ENCODE measurements around the gene TNNI2. TPM values are rescaled to one million over a fixed set of nuclear protein-coding genes. Genes with fewer than 3 reads are reported as not detected.

The TNNI2 gene
- total and polyA plus RNA-seq, 2 donors (not counting 3 experiments of a cell fraction or from before 2014, with no cell fraction given): not detected

DNA sequence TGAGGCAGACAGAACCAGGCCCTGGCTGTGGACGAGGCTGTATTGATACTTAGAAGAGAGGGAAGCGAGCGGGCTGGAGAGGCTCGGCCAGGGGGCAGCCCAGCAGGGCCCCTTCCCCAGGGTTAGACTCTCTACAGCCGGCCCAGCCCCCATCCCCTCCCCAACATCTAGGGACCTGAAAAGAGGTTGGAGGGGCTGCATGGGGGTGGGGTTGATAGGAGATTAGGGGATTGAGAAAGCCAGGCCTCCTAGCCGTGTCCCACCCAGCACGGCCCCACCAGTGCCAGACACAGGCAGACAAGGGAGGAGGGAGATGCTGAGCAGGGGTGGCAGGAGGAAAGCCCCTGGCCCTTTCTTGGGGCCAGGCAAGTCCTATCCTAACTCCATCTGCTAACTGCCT is 19.8 kb downstream of the TNNI2 start:
- no peaks in the 10 kb centered on the region for H3K36me3 ChIP-seq (ENCODE audit: control insufficient read depth in 2 of 2, extremely low read depth in 1 of 2, insufficient read depth in 2 of 2, low read length in 2 of 2)
- TF ChIP-seq POLR2AphosphoS5 (IDR thresholded peaks at IDR 0.05; ENCODE audit: insufficient read depth, low read depth, low read length) (no peak), POLR2A (IDR thresholded peaks at IDR 0.05; ENCODE audit: low read depth, low read length) (no peak), FOS (IDR thresholded peaks at IDR 0.05; ENCODE audit: borderline replicate concordance, insufficient read depth, low read length) (no peak), JUN (IDR thresholded peaks at IDR 0.05; ENCODE audit: borderline replicate concordance, insufficient read depth, insufficient read length, low read depth) (no peak), MYC (IDR thresholded peaks at IDR 0.05; ENCODE audit: low read depth, low read length) (no peak), EZH2 (IDR thresholded peaks at IDR 0.05; ENCODE audit: borderline replicate concordance, low read depth, low read length, severe bottlenecking) (no peak), GATA2 (IDR thresholded peaks at IDR 0.05; ENCODE audit: insufficient read depth, insufficient read length, low read depth, low read length) (no peak)
- TF ChIP-seq, protein P1, sequence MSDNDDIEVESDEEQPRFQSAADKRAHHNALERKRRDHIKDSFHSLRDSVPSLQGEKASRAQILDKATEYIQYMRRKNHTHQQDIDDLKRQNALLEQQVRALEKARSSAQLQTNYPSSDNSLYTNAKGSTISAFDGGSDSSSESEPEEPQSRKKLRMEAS (IDR thresholded peaks at IDR 0.05; ENCODE audit: insufficient read depth, insufficient read length): no peak
- TF ChIP-seq, protein P2, sequence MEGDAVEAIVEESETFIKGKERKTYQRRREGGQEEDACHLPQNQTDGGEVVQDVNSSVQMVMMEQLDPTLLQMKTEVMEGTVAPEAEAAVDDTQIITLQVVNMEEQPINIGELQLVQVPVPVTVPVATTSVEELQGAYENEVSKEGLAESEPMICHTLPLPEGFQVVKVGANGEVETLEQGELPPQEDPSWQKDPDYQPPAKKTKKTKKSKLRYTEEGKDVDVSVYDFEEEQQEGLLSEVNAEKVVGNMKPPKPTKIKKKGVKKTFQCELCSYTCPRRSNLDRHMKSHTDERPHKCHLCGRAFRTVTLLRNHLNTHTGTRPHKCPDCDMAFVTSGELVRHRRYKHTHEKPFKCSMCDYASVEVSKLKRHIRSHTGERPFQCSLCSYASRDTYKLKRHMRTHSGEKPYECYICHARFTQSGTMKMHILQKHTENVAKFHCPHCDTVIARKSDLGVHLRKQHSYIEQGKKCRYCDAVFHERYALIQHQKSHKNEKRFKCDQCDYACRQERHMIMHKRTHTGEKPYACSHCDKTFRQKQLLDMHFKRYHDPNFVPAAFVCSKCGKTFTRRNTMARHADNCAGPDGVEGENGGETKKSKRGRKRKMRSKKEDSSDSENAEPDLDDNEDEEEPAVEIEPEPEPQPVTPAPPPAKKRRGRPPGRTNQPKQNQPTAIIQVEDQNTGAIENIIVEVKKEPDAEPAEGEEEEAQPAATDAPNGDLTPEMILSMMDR (IDR thresholded peaks at IDR 0.05; ENCODE audit: extremely low read depth in 1 of 2, insufficient read depth in 1 of 2, low read depth in 1 of 2, low read length in 2 of 2): no peak
- H2AFZ ChIP-seq (ENCODE audit: low read depth, low read length): no peak overlapping the region
- no peaks in the 10 kb centered on the region for H3K9me3 ChIP-seq (replicated peaks; ENCODE audit: control insufficient read depth, insufficient read depth, low read length)
- intact Hi-C loops (cut with micrococcal nuclease): no loop called here
- dilution Hi-C loops (cut with MboI; ENCODE audit: extremely low pct_ligation_motif_present, low sequenced_read_pairs): no loop called here
- peaks cover 6% of the 10 kb centered on the region for H3K4me1 ChIP-seq (ENCODE audit: control insufficient read depth, extremely low read depth, insufficient read depth, low read length)
- H3K79me2 ChIP-seq (ENCODE audit: control insufficient read depth, insufficient read depth, low read length): no peaks in the 10 kb centered on the region
- H3K27me3 ChIP-seq (ENCODE audit: control insufficient read depth in 2 of 2, insufficient read depth in 2 of 2, low read length in 2 of 2): no peaks in the 10 kb centered on the region
- H3K4me2 ChIP-seq (ENCODE audit: insufficient read depth, low read length): no peak overlapping the region
- H3K9ac ChIP-seq (replicated peaks; ENCODE audit: extremely low read depth, insufficient read depth, low read length): no peak overlapping the region
- no TSS peak for BruUV-seq (replicated peaks)
- H3K27ac ChIP-seq (ENCODE audit: insufficient read depth, low read depth, low read length): no peak overlapping the region
- ChIA-PET CTCF (interaction anchor here (1.5 to 2.2 kb wide), 2 partner anchors 24 to 27 kb away, joined by 6 to 8 read pairs; no protein-coding TSS in a partner anchor), POLR2A (no interaction called here)
- DNase-seq (ENCODE audit: low read depth, low spot score) (no peak), FAIRE-seq (no peak)
- no peaks in the 10 kb centered on the region for H4K20me1 ChIP-seq (replicated peaks; ENCODE audit: control insufficient read depth, extremely low read depth, insufficient read depth, low read length)
- H3K4me3 ChIP-seq (replicated peaks in 1 of 3; ENCODE audit: insufficient read depth in 1 of 3, low read depth in 1 of 3, low read length in 3 of 3): no peak overlapping the region
- no peaks in the 10 kb centered on the region for H3K9me1 ChIP-seq (replicated peaks; ENCODE audit: control insufficient read depth, extremely low read depth, insufficient read depth, low read length)
